PC-3 (cell line): ENCODE measurements around the gene TNFRSF18.

Source experiments
- EZH2 ChIP-seq: fragments of 300-600 bp; sonication (generic); IDR thresholded peaks from one replicate; pipeline ENCODE4 v1.6.1; 2017; ENCODE audit warnings: antibody characterized with exemption, mild to moderate bottlenecking, low read length; ENCODE audit not compliant: unreplicated experiment
- EZH2phosphoT487 ChIP-seq: fragments of 300-600 bp; sonication (generic); IDR thresholded peaks from 2 replicates; pipeline ENCODE4 v1.6.1; 2018; ENCODE audit warnings: mild to moderate bottlenecking, antibody characterized with exemption, low read length, borderline replicate concordance
- TF ChIP-seq, protein P1 (sequence below): fragments of 300-600 bp; sonication (generic); conservative IDR thresholded peaks from 2 replicates; pipeline ENCODE4 v1.5.1; 2017; ENCODE audit warnings: antibody characterized with exemption, low read depth, mild to moderate bottlenecking, low read length

GRCh38 chr1:1236945-1237873 is 30.8 kb upstream of the TNFRSF18 start:
- TF ChIP-seq, protein P1, sequence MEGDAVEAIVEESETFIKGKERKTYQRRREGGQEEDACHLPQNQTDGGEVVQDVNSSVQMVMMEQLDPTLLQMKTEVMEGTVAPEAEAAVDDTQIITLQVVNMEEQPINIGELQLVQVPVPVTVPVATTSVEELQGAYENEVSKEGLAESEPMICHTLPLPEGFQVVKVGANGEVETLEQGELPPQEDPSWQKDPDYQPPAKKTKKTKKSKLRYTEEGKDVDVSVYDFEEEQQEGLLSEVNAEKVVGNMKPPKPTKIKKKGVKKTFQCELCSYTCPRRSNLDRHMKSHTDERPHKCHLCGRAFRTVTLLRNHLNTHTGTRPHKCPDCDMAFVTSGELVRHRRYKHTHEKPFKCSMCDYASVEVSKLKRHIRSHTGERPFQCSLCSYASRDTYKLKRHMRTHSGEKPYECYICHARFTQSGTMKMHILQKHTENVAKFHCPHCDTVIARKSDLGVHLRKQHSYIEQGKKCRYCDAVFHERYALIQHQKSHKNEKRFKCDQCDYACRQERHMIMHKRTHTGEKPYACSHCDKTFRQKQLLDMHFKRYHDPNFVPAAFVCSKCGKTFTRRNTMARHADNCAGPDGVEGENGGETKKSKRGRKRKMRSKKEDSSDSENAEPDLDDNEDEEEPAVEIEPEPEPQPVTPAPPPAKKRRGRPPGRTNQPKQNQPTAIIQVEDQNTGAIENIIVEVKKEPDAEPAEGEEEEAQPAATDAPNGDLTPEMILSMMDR, result no peak
- TF ChIP-seq EZH2 (no peak), EZH2phosphoT487 (no peak)
